ENCODE results near the gene NMRK2.

- TF ChIP-seq ATF6 (CRISPR knock-in tag; conservative IDR thresholded peaks at IDR 0.05) (no peak), ZKSCAN8 (CRISPR knock-in tag; IDR thresholded peaks at IDR 0.05; ENCODE audit: borderline replicate concordance) (no peak), ASH2L (IDR thresholded peaks at IDR 0.05; ENCODE audit: insufficient read length, low read depth, low read length) (no peak), CBX2 (IDR thresholded peaks at IDR 0.05; ENCODE audit: low read depth, low read length) (no peak), CBX2 (CRISPR knock-in tag; IDR thresholded peaks at IDR 0.05; ENCODE audit: low read depth) (no peak), ZNF761 (CRISPR knock-in tag; conservative IDR thresholded peaks at IDR 0.05) (no peak), SNAPC4 (CRISPR knock-in tag; IDR thresholded peaks at IDR 0.05) (no peak), CTCF (CRISPR knock-in tag; IDR thresholded peaks at IDR 0.05) (no peak), TOE1 (CRISPR knock-in tag; IDR thresholded peaks at IDR 0.05) (no peak), AFF4 (CRISPR knock-in tag; IDR thresholded peaks at IDR 0.05) (no peak), EEA1 (CRISPR knock-in tag; IDR thresholded peaks at IDR 0.05; ENCODE audit: borderline replicate concordance) (no peak), MAX (IDR thresholded peaks at IDR 0.05) (no peak), TBP (CRISPR knock-in tag; IDR thresholded peaks at IDR 0.05) (no peak), ATF4 (CRISPR knock-in tag; IDR thresholded peaks at IDR 0.05) (no peak), REST (IDR thresholded peaks at IDR 0.05; ENCODE audit: borderline replicate concordance in 1 of 2, low read depth in 1 of 2, low read length in 2 of 2) (no peak)
These were observed 16.4 kb downstream of the NMRK2 start for GRCh38 chr19:3949294-3949693.
